NCI-H2227 (cell line): ENCODE measurements around the gene INSC.

Experiments used
- DNase-seq: peaks from one replicate; lab custom pipeline; 2025; ENCODE audit not compliant: unreplicated experiment; lab: John Stamatoyannopoulos, UW

INSC gene

GRCh38 chr11:15280393-15280792 lies 165.7 kb downstream of the INSC start:
- no peak for DNase-seq

- DNase-seq, result no peak
Observed at GRCh38 chr11:15282754-15283153, 168.0 kb downstream of the INSC start.

- DNase-seq, result no peak
Observed at GRCh38 chr11:15286465-15286864, 171.7 kb downstream of the INSC start.

- DNase-seq, result peak; percentile 61
Observed at GRCh38 chr11:15288863-15289262, 174.1 kb downstream of the INSC start.

GRCh38 chr11:15289723-15290122 lies 175.0 kb downstream of the INSC start:
- DNase-seq, result peak; percentile 76

- no peak for DNase-seq
Observed at GRCh38 chr11:15291885-15292284, 177.2 kb downstream of the INSC start.

GRCh38 chr11:15293975-15294620 lies 179.4 kb downstream of the INSC start:
- DNase-seq, result no peak

GRCh38 chr11:15295695-15296094 lies 181.0 kb downstream of the INSC start:
- no peak for DNase-seq
